Stimulated activated CD8-positive, alpha-beta memory T cell treated with anti-CD3 and anti-CD28 coated beads, Interleukin-12 subunit alpha, Interleukin-12 subunit beta, amount 100 ng/mL, for 1 hour (primary cell): Measurements from ENCODE around the gene LIF.

Experiments
- DNase-seq: peaks from one replicate; pipeline ENCODE4 v3.0.0-alpha.2; 2020; ENCODE audit warnings: low read depth

Gene LIF

DNA sequence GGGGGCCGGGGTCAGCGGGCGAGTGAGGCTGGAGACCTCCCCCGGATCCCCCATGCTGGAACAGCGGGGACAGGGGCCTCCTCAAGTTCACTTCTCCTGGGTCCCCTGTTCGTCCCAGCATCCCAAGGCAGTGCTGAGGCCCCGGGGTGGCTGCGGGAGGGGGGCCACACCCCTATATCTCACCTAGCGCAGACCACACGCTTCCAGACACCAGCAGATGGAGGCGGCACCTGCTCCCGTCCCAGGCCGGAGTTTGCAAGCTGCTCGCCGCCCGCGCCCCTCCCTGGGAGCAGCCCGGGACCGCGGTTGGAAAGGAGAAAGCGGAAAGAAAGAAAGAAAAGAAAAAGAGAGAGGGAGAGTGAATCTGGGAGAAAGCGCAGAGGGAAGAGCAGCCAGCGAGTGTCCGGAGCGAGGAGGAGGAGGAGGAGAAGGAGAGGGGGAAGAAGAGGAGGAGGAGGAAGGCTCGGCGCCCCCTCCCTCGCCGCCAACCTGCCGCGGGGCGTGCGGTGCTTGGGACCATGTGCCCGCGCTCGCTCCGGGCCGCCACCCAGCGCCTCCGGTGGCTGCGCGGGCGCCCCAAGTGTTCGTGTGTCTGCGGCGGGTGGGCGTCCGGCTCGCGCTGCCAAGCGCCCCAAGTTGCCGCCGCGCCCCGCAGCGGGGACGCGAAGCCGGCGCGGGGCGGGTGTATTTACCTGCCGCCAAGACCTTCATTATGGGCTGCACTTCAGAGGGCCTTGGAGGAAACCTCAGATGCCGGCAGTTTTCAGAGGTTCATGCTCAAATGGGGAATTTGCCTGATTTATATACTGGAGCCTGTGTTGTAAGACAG, at the start of gene LIF:
Gene LIF, minus strand, starts transcription at position 775 of the 829 bp plus-strand sequence. Its CDS starts 64 bp downstream, at position 711.
- no peak for DNase-seq

DNA sequence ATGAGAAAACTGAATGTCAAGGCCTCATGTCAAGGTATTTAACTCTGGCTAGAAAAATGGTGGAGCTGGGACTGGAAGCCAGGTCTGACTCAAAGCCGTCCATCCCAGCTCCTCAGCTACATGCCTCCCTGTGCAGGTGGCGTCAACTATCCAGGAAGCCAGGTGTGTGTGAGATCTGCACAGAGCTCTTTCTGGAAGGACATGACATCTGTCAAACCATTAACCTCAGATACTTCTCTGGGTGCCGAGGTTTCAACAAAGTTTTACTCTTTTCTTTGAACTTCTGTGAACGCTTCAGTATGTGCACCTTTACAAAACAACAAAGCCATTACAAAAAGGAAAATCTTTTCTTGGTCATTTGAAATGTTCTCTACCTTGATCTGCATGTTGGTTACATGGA, 49.8 kb upstream of the LIF start:
- DNase-seq: no peak

DNA sequence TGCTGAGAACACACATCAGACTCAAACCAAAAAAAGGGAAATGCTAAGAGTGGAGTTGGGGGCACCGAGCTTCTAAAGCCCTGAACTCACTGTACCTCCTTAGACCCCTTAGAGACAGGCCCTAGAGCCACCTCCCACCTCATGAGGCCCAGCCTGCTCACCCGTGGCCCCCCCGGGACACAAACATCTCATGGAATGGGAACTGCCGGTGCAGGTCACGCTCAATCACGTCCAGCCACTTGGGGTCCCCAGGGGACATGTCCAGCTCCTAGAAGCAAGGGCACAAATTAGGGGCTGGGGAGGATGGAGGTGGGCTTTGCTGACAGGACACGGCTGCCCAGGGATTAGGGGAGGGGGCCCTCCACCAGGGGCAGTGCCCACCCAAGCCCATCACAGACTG, 49.0 kb upstream of the LIF start:
- no peak for DNase-seq

DNA sequence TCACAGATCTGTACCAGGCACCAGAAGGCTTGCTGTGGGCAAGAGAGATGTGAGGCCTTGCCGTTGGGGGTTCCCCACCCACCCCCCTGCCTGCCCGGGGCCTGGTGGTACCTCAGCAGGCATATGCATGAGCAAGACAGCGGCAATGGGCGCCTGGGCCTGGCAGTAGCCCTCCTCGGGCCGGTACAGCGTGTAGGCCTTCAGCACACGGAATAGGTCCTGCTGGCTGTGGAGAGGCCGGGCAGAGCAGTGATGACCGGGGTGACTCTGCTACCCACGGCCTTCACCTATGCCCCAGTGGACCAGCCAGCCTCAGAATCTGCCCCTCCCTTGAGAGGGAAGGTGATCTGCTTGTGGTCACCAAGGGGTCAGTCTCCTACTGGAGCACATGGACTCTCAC, 48.3 kb upstream of the LIF start:
- DNase-seq: no peak

DNA sequence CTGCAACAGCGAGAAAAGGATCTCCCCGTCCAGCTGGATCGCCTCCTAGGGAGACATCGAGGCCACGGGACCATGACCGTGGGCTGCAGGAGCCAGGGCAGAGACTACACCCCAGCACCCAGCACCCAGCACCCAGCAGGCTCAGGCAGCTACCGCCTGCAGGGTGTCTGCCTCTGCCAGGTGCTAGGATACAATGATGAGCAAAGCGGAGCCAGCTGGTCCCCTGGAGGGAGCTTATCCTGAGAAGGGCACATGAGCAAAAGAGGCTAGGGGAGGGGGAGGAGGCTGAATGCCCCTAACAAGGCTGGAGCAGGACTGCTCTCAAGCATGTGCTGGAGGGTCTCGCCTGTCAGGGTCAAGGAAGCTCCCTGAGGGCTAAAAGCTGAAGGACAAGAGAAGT, 47.5 kb upstream of the LIF start:
- no peak for DNase-seq

DNA sequence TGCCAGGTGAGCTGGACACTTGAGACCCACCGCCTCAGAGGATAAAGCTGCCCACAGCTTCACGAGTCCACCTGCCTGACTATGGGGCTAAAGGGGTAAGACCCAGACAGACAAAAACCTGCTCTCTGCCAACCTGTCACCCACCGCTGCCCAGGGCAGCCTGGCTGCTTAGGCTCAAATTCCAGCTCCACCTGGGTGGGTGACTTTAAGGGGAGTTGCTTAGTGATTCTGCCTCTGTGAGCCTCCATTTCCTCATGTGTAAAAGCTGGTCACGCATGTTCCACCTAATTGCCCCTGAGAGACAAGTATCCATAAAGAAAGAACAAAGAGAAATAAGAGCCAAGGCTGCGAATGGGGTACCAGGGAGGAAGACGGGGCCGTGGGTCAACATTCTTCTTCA, 46.5 kb upstream of the LIF start:
- DNase-seq: no peak

DNA sequence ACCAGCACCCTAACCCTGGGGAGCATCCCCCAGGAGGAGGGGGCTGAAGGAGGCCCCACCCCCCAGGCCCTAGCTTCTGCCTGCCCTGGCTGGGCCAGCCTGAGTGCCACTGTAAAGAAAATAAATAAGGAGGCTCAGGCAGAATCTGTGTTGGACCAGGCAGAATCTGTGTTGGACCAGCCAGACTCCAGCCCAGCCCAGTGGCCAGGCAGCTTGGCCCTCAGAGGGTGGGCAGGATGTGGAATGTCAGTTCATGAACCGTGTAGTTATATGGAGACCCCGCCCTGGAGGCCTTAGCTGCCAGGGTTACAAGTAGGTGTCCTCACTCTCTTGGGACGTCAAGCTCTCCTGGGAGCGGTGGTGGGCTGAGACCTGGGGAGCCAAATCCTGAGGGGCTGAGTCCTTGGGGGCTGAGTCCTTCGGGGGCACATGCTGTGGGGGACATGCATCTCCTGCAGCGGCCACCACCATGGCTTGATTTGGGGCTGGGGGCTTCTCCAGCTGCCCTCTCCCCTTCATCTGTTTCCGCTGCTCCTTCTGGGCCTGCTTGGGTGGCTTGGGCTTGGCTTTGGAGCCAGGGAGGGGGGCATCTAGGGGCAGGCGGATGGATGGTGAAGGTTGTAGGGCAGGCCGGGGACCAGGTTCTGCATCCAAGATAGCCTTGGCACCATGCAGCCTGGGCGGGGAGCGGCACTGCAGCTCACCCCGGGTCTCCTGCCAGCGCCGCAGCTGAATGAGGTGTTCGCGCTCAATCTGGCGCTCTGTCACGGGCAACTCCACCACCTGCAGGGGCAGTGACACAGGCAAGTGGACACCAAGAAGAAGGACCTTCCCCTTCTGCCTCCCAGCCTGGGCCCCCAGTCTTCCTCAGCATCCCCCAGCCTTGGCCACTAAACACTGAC, 45.8 kb upstream of the LIF start:
- no peak for DNase-seq

DNA sequence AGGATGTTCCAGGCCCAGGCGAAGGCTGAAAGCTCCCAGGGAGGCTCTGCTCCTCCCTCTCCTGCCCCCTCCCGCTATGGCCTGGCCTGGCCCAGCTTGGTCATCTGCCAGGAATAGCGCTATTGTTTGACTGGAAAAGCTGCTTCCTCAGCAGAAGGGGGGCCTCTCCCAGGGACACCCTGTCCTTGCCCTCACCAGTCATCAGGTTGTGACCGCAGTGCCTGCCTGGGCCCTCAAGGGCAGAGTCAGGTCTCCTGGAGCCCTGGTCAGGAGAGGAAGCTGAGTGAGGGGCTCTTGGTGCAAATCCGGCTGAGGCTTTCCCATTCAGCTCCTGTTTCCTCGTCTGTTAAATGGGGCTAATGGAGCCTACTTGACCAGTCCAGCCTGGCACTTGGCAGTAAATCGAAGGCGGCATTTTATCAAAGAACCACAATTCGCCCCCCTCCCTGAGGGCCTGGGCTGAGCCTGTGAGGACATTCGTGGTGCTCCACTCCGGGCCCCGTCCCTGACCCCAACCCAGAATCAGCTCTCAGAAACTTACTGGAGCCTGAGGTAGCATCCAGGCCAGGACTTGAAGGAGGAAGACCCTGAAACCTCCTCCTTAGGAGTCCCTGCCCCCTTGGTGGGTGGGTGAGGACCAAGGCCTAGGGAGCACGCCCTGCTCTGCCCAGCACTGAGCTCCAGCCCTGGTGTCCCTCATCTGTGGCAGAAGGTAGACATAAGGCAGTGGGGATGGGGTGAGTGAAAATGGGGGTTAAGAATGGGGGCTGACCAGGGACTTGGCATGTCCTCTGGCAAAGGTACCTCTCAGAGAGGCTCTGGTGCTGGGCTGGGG, 44.7 kb upstream of the LIF start:
- DNase-seq: no peak

DNA sequence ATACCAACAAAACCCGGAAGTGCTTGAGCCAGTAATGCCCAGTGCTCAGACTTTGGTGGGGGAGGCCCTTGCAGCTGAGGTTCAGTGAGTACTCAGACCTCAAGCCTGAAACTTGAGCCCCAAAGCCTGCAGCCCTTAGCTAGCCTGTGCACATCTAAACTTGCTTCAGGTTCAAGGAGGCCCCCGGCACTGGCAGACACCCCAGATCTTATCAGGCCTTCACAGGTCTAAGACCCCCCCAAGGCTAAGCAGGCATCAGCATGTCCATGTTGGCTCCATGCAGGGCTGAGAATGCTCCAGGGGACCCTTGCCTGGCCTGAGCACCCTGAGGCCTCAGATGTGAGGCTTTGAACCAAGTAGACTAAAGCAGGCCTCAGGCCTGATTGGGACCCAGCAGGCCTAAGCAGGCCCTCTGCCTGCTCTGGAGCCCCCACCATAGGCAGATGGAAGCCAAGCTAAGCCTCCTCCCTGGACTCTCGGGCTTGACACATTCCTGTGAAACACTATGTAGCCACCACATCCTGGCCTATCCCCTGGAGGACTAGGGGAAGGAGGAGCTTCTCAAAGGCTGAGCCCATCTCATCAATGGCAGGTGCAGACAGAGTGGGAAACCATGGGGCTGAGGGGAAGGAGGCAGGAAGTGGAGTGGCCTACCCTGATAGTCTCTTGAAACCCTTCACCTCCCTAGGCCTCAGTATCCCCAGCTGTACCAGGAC, 43.9 kb upstream of the LIF start:
- no peak for DNase-seq

DNA sequence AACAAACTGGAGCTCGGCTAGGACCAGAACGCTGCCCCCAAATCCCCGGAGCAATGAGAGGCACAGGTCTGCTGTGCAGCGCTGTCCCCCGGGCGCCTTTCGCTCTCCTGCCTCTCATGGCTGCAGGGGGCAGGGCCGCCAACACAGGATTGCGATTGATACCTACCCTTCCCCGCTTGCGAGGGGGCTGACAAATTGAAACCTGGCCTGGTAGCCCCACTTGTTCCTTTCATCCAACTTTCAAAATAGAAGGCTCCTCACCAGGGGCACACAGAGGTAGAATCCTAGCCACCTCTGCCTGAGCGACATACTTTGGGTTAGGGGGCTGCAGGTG, 43.4 kb upstream of the LIF start:
- no peak for DNase-seq

DNA sequence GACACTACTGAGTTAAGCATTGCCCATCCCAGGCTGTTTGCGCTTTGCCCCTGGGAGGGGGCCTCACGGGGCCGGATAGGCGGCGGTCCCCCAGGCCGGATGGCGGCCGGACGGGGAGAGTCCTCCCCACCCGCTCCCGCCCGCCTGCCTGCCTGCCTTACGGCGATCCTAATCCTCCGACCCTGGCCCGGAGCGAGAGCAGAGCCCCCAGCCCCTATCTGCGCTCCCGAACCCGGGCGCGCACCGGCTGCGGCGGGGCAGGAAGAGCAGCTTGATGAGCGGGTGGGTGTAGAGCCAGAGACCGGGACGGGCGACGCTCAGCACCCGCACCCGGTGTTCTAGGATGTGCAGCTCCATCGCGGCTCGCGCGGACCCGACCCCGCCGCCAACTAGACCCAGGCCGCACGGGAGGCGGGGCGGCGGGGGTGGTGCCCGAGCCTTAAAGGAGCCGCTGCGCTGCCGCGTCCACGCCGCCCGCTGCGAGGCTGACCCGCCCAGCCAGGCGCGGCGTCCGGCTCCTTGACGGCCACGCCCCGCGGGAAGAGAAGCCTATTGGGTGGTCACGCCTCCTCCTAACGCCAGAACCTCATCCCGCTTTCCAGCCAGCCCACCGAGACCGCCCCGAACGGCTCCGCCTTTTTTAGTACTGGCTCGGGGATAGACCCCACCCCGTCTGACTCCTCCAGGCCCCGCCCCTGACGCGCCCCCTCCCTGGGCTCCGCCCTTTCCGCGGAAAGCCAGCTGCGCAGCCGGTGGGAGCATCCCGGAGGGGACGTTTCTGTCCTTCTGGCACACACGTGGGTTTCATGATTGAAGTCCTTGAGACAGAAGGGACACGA, 42.8 kb upstream of the LIF start, which contains the start of gene CASTOR1:
Gene CASTOR1, minus strand, starts transcription at position 365 of the 839 bp plus-strand sequence. Its CDS starts 8 bp downstream, at position 357.
- DNase-seq: peak; percentile 80

DNA sequence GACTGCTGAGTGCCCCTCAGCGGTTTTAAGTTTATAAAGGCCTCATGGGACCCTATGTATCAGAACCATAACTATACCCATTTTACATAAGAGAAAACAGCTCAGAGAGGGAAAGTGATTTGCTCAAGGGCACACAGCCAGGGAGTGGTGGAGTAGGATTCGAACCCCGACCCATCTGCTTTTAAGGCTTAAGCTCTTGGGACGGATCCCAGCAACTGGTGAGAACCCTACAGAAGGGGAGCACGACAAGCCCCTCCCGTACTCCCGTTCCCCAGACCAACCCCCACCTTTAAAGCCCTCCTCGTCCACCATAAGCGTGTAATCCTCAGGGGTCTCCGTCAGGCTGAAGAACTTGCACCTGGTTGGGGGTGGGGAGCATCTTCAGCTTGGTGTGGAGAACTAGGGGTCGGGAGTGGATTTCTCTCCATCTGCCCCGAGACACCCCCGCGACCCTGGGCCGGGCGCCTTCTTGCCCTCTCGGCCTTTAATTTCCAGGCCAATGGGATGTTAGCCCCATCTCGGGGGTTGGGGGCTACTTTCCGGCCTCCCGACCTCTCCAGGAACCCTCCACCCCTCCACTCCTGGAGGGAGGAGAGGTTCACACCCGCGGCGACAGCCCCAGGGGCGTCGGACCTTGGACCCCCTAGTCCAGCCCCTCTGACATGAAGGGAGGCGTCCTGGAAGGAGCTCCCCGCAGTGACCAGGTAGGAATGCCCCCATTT, 42.0 kb upstream of the LIF start:
- no peak for DNase-seq

DNA sequence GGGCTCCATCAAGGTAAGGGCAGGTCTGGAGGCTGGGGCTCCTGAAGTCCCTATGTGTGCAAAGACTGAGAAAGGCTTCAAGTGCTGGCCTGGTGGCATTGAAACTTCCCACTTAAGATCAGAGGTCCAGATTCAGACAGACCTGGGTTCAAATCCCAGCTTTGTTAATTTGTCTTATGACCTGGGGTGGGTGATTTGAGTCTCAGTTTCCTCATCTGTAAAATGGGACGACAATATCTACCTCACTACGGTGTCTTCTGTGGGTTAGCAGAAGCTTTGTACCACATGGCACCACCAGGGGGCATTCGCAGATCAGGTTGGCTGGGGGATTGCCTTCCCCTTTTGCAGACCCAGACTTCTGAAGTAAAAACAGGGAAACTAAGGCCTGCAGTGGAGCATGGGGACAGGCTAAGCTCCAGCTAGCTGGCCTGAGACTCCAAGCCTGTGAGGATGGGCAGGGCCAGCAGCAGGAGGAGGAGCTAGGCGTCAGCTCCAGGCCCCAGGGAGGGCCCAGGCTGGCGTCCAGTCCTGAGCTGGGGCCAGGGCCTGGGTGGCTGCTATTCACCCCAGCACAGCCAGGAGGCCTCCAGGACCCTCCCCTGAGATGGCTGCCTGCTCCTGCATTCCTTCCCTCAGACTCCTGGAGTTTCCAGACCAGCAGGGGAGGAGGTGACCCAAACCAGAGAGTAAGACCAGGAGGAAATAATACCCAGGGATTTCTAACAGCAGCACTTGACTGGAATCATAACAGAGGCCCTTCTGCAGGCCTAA, 41.3 kb upstream of the LIF start:
- DNase-seq: peak; percentile 84

DNA sequence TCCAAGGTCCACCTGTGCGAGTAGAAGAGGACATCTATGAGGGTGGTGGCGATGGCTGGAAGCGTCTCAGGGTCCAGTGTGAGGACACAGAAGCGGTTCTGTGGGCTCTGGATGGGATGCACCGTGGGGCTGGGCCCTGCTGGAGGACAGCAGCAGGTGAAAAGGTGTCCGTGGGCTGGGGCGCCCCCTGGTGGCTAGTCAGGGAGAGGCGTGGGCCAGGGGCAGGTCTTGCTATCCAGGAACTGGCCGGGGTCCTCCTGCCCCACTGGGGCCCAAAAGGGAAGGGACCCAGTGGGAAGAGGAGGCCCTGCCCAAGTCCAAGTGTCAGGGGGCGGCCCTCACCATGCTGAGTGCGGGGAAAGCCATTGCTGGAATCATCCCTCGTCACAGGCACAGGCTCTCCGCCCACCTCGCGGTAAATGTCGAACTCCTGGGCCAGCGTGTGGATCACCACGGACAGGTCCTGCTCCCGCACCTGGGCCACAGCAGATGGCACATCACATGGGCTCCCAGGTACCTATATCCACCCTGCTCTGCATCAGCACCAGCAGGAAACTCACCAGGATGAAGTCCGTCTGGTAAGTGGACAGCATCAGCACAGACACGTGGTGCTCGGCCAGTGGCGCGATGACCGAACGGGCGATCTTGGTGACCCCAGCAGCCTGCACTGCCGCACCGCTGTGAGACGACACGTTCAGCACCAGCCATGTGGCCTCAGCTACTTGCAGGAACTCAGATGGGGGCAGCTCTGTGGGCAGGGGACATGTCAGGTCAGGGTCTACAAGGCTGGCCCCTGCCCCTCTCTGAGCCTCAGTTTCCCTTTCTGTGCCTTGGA, 40.5 kb upstream of the LIF start:
- peak; percentile 84 for DNase-seq

DNA sequence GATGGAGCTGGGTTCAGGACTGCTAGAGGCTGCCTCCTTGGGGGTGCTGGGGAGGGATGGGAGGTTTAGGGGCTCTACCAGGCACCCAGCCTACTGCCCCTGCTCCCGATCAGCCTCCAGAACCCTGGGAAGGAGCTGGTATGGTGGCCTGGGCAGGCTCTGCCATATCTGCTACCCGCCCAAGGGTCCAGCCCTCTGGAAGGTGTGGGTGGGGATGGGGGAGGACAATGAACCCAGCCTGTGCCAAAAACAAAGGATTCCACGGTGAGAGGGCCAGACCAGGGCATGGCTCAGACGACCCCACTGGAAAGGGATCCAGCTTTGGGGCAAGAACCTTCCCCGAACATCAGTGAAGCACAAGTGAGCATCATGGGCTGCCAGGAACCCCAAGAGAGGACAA, 39.8 kb upstream of the LIF start:
- no peak for DNase-seq

DNA sequence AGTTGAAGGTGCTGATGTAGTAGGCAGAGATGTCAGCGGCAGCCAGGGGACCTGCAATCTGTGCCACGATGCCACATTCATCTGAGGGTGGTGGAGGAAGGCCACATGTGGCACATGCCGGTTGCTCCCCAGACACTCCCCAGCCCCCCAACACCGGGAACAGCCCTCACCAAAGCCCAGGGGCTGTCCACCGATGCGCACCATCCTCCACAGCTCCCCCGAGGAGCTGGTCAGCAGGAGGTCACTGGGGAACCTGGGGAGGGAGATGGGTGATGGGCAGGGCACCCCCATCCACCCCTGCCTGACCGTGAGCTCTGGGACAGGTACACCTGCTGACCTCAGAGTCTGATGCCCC, 39.3 kb upstream of the LIF start:
- no peak for DNase-seq

DNA sequence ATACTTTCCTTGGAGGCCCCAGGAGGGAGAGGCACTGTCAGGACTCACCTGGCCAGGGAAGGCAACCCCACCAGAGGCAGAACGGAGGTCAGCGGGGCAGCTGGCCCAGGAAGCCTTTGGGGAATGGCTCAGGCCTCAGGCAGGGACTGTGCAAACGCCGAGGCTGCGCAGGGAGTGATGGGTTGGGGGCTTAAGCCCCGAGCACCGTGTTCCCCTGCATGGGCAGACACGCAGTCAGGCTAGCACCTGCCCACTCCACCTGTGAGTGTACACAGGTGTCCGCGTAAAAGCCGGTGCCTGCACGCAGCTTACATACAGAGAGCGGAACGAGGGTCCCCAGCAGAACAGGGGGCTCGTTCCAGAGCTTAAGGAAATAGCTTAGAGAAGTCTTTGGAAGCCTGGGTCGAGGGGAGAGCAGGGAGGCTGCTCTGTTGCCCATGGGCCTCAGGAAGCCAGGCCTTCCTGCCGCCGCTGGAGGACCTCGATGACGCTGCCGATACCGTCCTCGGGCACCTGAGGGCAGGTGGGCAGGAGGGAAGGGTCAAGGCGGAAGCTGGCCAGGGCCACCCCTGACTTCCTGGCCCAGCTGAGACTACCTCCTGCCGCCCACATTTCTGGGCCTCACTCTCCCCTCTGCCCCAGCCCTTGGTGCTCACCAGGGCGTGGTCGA, 38.8 kb upstream of the LIF start:
- no peak for DNase-seq

DNA sequence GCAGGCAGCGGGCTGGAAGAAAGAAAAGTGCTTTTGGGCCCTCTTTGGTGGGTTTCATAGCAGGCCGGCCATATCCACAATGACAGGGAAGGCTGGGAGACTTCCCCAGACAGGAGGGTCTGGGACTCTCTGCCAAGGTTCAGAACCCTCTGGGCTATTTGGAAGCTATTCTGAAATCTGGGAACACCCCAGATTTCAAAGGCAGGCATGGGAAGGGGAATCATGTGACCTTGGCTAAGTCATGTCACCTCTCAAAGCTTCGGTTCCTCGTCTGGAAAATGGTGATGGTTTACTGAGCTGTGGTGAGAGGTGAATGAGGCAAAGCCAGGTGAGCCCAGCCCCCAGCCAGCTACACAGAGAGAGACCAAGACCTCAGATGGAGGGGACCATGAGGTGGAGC, 38.1 kb upstream of the LIF start:
- DNase-seq: no peak
